Mucosa of descending colon (tissue), 3 donors: ENCODE data around the gene TLN1. TPM values are rescaled to one million over a fixed set of nuclear protein-coding genes. Genes with fewer than 3 reads are reported as not detected.

ENCODE experiments used
- ATAC-seq: fragments of 200-7000 bp; cut with Tn5 transposase; one replicate; pipeline ENCODE4 v1.9.1; 2020; ENCODE audit warnings: mild to moderate bottlenecking, moderate library complexity
- DNase-seq, 3 donors: peaks; one replicate each; pipeline ENCODE4 v3.0.0-alpha.2; 2020
- H3K36me3 ChIP-seq: fragments of 200-600 bp; one replicate; pipeline ENCODE4 v1.8.0; 2021; ENCODE audit warnings: low read depth, mild to moderate bottlenecking
- H3K4me1 ChIP-seq: fragments of 200-600 bp; one replicate; pipeline ENCODE4 v1.8.0; 2021; ENCODE audit warnings: low read depth, mild to moderate bottlenecking
- H3K4me3 ChIP-seq: fragments of 200-600 bp; one replicate; pipeline ENCODE4 v1.8.0; 2021; ENCODE audit warnings: mild to moderate bottlenecking
- H3K9me3 ChIP-seq: fragments of 200-600 bp; one replicate; pipeline ENCODE4 v1.8.0; 2021; ENCODE audit warnings: mild to moderate bottlenecking
- CTCF ChIP-seq: fragments of 200-600 bp; IDR thresholded peaks from one replicate; pipeline ENCODE4 v1.8.0; 2022; ENCODE audit warnings: antibody characterized with exemption, mild to moderate bottlenecking
- intact Hi-C, 2 donors: fragments of 100-400 bp; cut with DNase I in 1 of 2; cut with micrococcal nuclease in 1 of 2; formaldehyde crosslinking; loops; one replicate each; pipeline versions ENCODE4 v1.11.0 to v1.11.1; 2022; cut with DNase I, micrococcal nuclease
- total RNA-seq, 3 donors: library from RNA; stranded (reverse); fragmentation: NEBNext Ultra II Directional in 2 of 3; extraction: Animal tissue kit (Norgen Biotek cat#: 25700) in 2 of 3; gene quantifications; one replicate each; pipeline versions ENCODE4 v1.2.1 to v1.2.4, GENCODE V29; 2021 to 2023
- donor health status: DM: no; HTN: no; CAD: no; lungs with moderate emphysema.
- donor health status: DM: no; HTN: no; CAD: no.
- donor health status: DM: no; HTN: yes; CAD: no.

The TLN1 gene
- total RNA-seq, 3 donors from 2014 or later, result 154 to 720 (median 189) TPM

GRCh38 chr9:35653611-35654010 is 78.4 kb downstream of the TLN1 start:
- DNase-seq, result no peak
- Histone ChIP-seq H3K4me3 (no peak overlapping the region), H3K4me1 (peaks cover 35% of the 10 kb centered on the region), H3K36me3 (peaks cover 5% of the 10 kb centered on the region), H3K9me3 (no peaks in the 10 kb centered on the region)
- intact Hi-C loops, result no loop called here
- TF ChIP-seq CTCF, result no peak
- no peak for ATAC-seq

GRCh38 chr9:35652829-35653209 is 79.2 kb downstream of the TLN1 start:
- ATAC-seq, result no peak

DNA sequence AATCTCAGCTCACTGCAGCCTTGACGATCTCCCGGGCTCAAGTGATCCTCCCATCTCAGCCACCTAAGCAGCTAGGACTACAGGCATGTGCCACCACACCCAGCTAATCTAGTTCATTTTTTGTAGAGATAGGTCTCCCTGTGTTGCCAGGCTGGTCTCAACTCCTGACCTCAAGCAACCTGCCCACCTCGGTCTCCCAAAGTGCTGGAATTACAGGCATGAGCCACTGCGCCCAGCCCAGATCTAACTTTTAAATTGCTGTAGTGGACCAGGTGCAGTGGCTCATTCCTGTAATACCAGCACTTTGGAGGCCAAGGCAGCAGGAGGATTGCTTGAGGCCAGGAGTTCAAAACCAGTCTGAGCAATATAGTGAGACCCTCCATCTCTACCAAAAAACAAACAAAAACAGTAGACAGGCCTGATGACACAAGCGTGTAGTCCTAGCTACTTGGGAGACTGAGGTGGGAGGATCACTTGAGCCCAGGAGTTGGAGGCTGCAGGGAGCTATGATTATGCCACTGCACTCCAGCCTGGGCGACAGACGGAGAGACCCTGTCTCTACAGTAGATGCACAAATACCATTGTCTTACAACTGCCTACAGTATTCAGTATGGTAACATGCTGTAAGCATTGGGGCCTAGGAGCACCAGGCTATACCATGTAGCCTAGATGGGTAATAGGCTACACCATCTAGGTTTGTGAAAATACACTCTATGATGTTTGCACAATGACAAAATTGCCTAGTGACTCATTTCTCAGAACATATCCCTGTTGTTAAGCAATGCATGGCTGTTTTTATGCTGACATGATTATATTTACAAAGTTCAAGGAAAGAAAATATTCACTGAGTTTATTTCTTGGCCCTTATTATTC is 79.8 kb downstream of the TLN1 start:
- no peak for TF ChIP-seq CTCF
- DNase-seq (peak in 1 of 3 donors; percentile 52), ATAC-seq (peak; percentile 80)
- no peaks in the 10 kb centered on the region for H3K36me3 ChIP-seq
- intact Hi-C loops, result no loop called here
- peaks cover 26% of the 10 kb centered on the region for H3K4me1 ChIP-seq
- no peaks in the 10 kb centered on the region for H3K9me3 ChIP-seq
- no peak overlapping the region for H3K4me3 ChIP-seq

More at GRCh38 chr9:35652829-35653209, 79.2 kb downstream of the TLN1 start:
- H3K9me3 ChIP-seq, result no peaks in the 10 kb centered on the region
- no peak for TF ChIP-seq CTCF
- intact Hi-C loops, result no loop called here
- H3K4me1 ChIP-seq, result peaks cover 32% of the 10 kb centered on the region
- H3K4me3 ChIP-seq, result no peak overlapping the region
- peaks cover 3% of the 10 kb centered on the region for H3K36me3 ChIP-seq
- no peak for DNase-seq

- Histone ChIP-seq H3K9me3 (no peaks in the 10 kb centered on the region), H3K4me3 (no peak within 1 kb of the TSS), H3K4me1 (peaks cover 21% of the 10 kb centered on the region), H3K36me3 (no peaks in the 10 kb centered on the region)
- no peak for TF ChIP-seq CTCF
- peak in 2 of 3 donors; percentile 47 to 71 for DNase-seq
- intact Hi-C loops, result no loop called here
- ATAC-seq, result no peak
Observed at GRCh38 chr9:35650341-35651158, 81.4 kb downstream of the TLN1 start, which contains the start of gene SIT1. Gene SIT1, minus strand, starts transcription at chr9:35650931. Its CDS starts 78 bp downstream, at chr9:35650853.

DNA sequence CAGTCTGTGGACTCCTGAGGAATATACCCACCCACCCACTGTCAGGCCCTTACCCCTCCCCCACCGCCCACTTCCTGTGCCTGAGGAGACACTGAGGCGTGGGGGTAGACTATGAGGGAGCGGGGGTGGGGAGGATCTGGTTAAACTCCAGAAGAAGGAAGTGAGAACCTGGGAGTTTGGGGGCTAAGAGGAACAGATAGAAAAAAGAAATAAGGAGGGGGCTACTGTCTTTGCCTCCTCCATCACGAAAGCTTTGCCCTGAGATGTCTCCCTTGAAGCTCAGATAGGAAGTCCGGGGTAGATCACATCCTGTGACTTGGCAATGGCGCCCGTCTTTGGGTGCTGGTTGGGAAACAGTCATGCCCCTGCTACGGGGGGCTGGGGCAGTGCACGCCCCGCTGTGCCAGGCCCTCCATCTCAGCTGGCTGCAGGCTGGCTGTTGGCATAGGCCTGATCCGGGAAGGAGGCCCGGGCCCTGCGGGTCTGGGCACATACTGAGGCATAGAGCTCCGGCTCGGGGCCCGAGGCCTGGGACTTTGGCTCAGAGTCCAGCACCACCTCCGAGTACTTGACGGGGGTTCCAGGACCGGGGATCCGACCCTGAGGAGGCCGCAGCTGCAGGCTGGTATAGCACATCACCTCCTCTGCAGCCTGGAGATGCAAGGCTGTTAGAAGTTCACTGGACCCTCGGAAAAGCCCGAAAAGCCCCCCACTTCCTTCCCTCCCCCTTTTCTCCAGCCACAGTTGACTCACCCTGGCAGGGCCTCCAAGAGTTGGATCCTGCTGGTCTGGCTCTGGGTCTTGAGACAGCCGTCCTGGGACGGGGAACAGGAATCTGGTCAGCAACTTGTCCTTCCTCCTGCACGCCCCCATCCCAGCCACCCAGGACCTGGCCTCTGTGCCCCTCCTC is 82.3 kb downstream of the TLN1 start:
- no peak for ATAC-seq

More for the DNA sequence above, 82.3 kb downstream of the TLN1 start:
- no peaks in the 10 kb centered on the region for H3K9me3 ChIP-seq
- intact Hi-C loops, result loop anchor here in 1 of 2 donors (10.0 kb wide), 1 partner anchor 55 kb away; no protein-coding TSS in a partner anchor
- H3K36me3 ChIP-seq, result no peaks in the 10 kb centered on the region
- no peak for TF ChIP-seq CTCF
- peak; percentile 63 to 76 (median 64) for DNase-seq
- H3K4me1 ChIP-seq, result peaks cover 21% of the 10 kb centered on the region
- no peak overlapping the region for H3K4me3 ChIP-seq
